GM23338 (cell line): ENCODE results near the gene LIF. TPM values are rescaled to one million over a fixed set of nuclear protein-coding genes. Genes with fewer than 3 reads are reported as not detected.

Source experiments
- ATAC-seq: fragments of 200-7000 bp; cut with Tn5 transposase; 3 replicates; pipeline ENCODE4 v1.9.1; 2020
- DNase-seq: peaks from one replicate; pipeline ENCODE4 v3.0.0-alpha.2; 2015; ENCODE audit warnings: low spot score
- H2AFZ ChIP-seq: fragments of 200-600 bp; sonication (generic); 2 replicates; pipeline ENCODE4 v1.8.0; 2016; ENCODE audit warnings: antibody characterized with exemption, mild to moderate bottlenecking, moderate library complexity
- H3F3A ChIP-seq: fragments of 200-600 bp; sonication (generic); replicated peaks from 2 replicates; pipeline ENCODE4 v1.8.0; 2017; ENCODE audit warnings: antibody characterized with exemption, mixed run types, low read depth
- H3K27ac ChIP-seq: fragments of 200-600 bp; sonication (generic); 2 replicates; pipeline ENCODE4 v1.6.1; 2016; ENCODE audit warnings: low read depth
- H3K27me3 ChIP-seq: fragments of 200-600 bp; sonication (generic); 2 replicates; pipeline ENCODE4 v1.8.0; 2016; ENCODE audit warnings: mild to moderate bottlenecking, mixed run types, moderate library complexity; ENCODE audit not compliant: insufficient read depth
- H3K36me3 ChIP-seq: fragments of 200-600 bp; sonication (generic); 2 replicates; pipeline ENCODE4 v1.8.0; 2016; ENCODE audit warnings: mild to moderate bottlenecking; ENCODE audit not compliant: insufficient read depth
- H3K4me1 ChIP-seq: fragments of 200-600 bp; sonication (generic); 2 replicates; pipeline ENCODE4 v1.8.0; 2016; ENCODE audit warnings: mild to moderate bottlenecking, moderate library complexity; ENCODE audit not compliant: insufficient read depth
- H3K4me2 ChIP-seq: fragments of 200-600 bp; sonication (generic); 2 replicates; pipeline ENCODE4 v1.7.1; 2017; ENCODE audit warnings: mixed run types
- H3K4me3 ChIP-seq: fragments of 200-600 bp; sonication (generic); 2 replicates; pipeline ENCODE4 v1.6.1; 2016; ENCODE audit warnings: mixed run types
- H3K79me2 ChIP-seq: fragments of 200-600 bp; sonication (generic); replicated peaks from 2 replicates; pipeline ENCODE4 v1.8.0; 2017; ENCODE audit warnings: mild to moderate bottlenecking; ENCODE audit not compliant: insufficient read depth
- H3K9me2 ChIP-seq: fragments of 200-600 bp; sonication (generic); 2 replicates; pipeline ENCODE4 v1.8.0; 2017; ENCODE audit not compliant: insufficient read depth
- H4K20me1 ChIP-seq: fragments of 200-600 bp; sonication (generic); replicated peaks from 2 replicates; pipeline ENCODE4 v1.8.0; 2017; ENCODE audit warnings: mild to moderate bottlenecking; ENCODE audit not compliant: insufficient read depth
- H3K27ac Mint-ChIP-seq: 2 replicates; pipeline ENCODE4 v1.8.0; 2020; ENCODE audit warnings: inconsistent platforms, mild to moderate bottlenecking, moderate library complexity, mixed read lengths
- H3K27me3 Mint-ChIP-seq: 3 replicates; pipeline ENCODE4 v1.8.0; 2022; ENCODE audit warnings: low read depth, mild to moderate bottlenecking, moderate library complexity, mixed read lengths, inconsistent platforms; ENCODE audit not compliant: insufficient read depth, poor library complexity
- H3K36me3 Mint-ChIP-seq: 3 replicates; pipeline ENCODE4 v1.8.0; 2021; ENCODE audit warnings: low read depth, mild to moderate bottlenecking, inconsistent platforms, moderate library complexity, mixed read lengths
- H3K4me1 Mint-ChIP-seq: 3 replicates; pipeline ENCODE4 v1.8.0; 2020; ENCODE audit warnings: mild to moderate bottlenecking, inconsistent platforms, mixed read lengths
- H3K4me3 Mint-ChIP-seq: 3 replicates; pipeline ENCODE4 v1.8.0; 2021; ENCODE audit warnings: moderate library complexity, mild to moderate bottlenecking, inconsistent platforms, mixed read lengths
- H3K9me3 Mint-ChIP-seq: 3 replicates; pipeline ENCODE4 v1.8.0; 2020; ENCODE audit warnings: moderate library complexity, mild to moderate bottlenecking, inconsistent platforms, mixed read lengths
- CREB1 ChIP-seq: fragments of 250-450 bp; sonication (Bioruptor Pico); IDR thresholded peaks from 2 replicates; pipeline ENCODE4 v1.5.0; 2020; ENCODE audit warnings: low read depth, mild to moderate bottlenecking, moderate library complexity
- EZH2phosphoT487 ChIP-seq: fragments of 200-600 bp; sonication (generic); IDR thresholded peaks from one replicate; pipeline ENCODE4 v1.8.1; 2018; ENCODE audit warnings: antibody characterized with exemption; ENCODE audit not compliant: unreplicated experiment
- JUNB ChIP-seq: IDR thresholded peaks from one replicate; pipeline ENCODE4 v1.6.1; 2016; ENCODE audit warnings: antibody characterized with exemption; ENCODE audit not compliant: unreplicated experiment
- NANOG ChIP-seq: IDR thresholded peaks from 2 replicates; pipeline ENCODE4 v1.6.1; 2016; ENCODE audit warnings: antibody characterized with exemption, borderline replicate concordance
- STAT1 ChIP-seq: IDR thresholded peaks from one replicate; pipeline ENCODE4 v1.6.1; 2016; ENCODE audit warnings: antibody characterized with exemption; ENCODE audit not compliant: unreplicated experiment
- ZNF114 ChIP-seq: fragments of 250-450 bp; sonication (Bioruptor Pico); IDR thresholded peaks from 2 replicates; pipeline ENCODE4 v1.5.0; 2020; ENCODE audit warnings: mild to moderate bottlenecking, moderate library complexity
- ZNF331 ChIP-seq: fragments of 250-450 bp; sonication (Bioruptor Pico); IDR thresholded peaks from 2 replicates; pipeline ENCODE4 v1.5.0; 2020; ENCODE audit warnings: low read depth, mild to moderate bottlenecking, moderate library complexity
- polyA plus RNA-seq: library from polyadenylated mRNA; unstranded; fragments of >200 nt; fragmentation: Nextera tagmentation; extraction: Ambion mirVana; gene quantifications from 2 replicates; pipeline ENCODE4 v1.2.1, GENCODE V29; 2016
- total RNA-seq: library from RNA; depleted of rRNA; stranded (reverse); fragments of >200 nt; shearing (Covaris generic); gene quantifications from 2 replicates; pipeline ENCODE4 v1.2.3, GENCODE V29; 2014
- TF ChIP-seq, protein P1 (sequence below): IDR thresholded peaks from one replicate; pipeline ENCODE4 v1.6.1; 2018; ENCODE audit warnings: antibody characterized with exemption; ENCODE audit not compliant: unreplicated experiment
- TF ChIP-seq, protein P2 (sequence below): IDR thresholded peaks from 2 replicates; pipeline ENCODE4 v1.6.1; 2016; ENCODE audit warnings: antibody characterized with exemption
- TF ChIP-seq, protein P3 (sequence below), 2 experiments: fragments of 200-600 bp in 1 of 2; sonication (generic) in 1 of 2; conservative IDR thresholded peaks; 2 replicates each; pipeline versions ENCODE4 v1.5.1 to v1.6.1; 2016 to 2017; ENCODE audit warnings: antibody characterized with exemption in 2 of 2, low read depth in 2 of 2, mild to moderate bottlenecking in 2 of 2, moderate library complexity in 1 of 2

LIF gene
- total and polyA plus RNA-seq, 2 experiments from 2014 or later: 1.8 to 3.6 TPM

DNA sequence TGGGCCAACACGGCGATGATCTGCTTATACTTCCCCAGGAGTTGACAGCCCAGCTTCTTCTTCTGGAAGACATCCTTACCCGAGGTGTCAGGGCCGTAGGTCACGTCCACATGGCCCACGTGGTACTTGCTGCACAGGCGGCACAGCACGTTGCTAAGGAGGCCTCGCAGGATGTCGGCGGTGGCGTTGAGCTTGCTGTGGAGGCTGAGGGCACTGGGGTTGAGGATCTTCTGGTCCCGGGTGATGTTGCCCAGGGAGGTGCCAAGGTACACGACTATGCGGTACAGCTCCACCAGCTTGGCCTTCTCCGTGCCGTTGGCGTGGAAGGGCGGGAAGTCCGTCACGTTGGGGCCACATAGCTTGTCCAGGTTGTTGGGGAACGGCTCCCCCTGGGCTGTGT lies 2.9 kb downstream of the LIF start (continued):
- TF ChIP-seq, protein P1, sequence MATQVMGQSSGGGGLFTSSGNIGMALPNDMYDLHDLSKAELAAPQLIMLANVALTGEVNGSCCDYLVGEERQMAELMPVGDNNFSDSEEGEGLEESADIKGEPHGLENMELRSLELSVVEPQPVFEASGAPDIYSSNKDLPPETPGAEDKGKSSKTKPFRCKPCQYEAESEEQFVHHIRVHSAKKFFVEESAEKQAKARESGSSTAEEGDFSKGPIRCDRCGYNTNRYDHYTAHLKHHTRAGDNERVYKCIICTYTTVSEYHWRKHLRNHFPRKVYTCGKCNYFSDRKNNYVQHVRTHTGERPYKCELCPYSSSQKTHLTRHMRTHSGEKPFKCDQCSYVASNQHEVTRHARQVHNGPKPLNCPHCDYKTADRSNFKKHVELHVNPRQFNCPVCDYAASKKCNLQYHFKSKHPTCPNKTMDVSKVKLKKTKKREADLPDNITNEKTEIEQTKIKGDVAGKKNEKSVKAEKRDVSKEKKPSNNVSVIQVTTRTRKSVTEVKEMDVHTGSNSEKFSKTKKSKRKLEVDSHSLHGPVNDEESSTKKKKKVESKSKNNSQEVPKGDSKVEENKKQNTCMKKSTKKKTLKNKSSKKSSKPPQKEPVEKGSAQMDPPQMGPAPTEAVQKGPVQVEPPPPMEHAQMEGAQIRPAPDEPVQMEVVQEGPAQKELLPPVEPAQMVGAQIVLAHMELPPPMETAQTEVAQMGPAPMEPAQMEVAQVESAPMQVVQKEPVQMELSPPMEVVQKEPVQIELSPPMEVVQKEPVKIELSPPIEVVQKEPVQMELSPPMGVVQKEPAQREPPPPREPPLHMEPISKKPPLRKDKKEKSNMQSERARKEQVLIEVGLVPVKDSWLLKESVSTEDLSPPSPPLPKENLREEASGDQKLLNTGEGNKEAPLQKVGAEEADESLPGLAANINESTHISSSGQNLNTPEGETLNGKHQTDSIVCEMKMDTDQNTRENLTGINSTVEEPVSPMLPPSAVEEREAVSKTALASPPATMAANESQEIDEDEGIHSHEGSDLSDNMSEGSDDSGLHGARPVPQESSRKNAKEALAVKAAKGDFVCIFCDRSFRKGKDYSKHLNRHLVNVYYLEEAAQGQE: no peak
- TF ChIP-seq, protein P2, sequence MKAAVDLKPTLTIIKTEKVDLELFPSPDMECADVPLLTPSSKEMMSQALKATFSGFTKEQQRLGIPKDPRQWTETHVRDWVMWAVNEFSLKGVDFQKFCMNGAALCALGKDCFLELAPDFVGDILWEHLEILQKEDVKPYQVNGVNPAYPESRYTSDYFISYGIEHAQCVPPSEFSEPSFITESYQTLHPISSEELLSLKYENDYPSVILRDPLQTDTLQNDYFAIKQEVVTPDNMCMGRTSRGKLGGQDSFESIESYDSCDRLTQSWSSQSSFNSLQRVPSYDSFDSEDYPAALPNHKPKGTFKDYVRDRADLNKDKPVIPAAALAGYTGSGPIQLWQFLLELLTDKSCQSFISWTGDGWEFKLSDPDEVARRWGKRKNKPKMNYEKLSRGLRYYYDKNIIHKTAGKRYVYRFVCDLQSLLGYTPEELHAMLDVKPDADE: no peak
- TF ChIP-seq STAT1 (no peak), JUNB (no peak), ZNF331 (CRISPR knock-in tag) (no peak), EZH2phosphoT487 (no peak)

DNA sequence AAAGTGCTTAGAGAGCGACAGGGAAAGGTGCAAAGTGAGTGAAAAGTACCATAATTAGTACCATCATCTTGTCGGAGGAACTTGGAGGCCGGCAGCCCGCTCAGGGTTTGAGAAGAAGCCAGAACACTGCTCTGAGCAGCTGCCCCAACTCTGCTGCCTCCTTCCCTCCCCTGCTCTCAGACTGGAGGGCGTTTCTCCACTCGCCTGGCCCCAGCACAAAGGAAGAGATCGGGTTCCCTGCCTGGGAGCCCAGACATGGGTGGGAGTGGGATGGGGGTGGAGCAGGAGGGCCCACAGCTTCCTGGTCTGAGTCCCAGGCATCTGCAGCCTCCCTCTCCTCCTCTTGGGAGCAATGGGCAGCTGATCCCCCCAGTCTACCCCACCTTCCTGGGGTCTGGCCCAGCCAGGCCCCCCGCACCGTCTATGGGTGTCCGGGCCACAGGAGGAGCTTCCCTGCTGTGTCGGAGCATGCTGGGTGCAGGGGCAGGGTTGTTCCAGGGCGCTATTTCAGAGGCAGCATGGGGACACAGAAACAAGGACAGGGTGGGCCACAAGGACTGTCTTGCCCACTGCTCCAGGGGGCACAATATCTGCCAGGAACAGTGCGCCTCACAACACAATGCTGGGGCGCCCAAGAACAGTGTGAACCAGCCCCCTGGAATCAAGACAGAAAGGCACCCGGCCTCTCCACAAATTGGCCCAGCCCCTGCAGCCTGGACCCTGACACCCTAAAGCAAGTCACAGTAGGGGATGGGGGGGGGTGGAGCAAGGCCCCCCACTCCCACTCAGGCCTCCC lies 4.8 kb downstream of the LIF start:
- no peak for ATAC-seq
- no peak overlapping the region for H3K4me3 ChIP-seq
- H3K4me1 Mint-ChIP-seq: peaks cover 34% of the 10 kb centered on the region
- no peak overlapping the region for H2AFZ ChIP-seq
- no peaks in the 10 kb centered on the region for H3F3A ChIP-seq
- H3K27me3 Mint-ChIP-seq: peaks cover 16% of the 10 kb centered on the region
- peaks cover 12% of the 10 kb centered on the region; the same call in 1 of the 2 replicates for H3K4me1 ChIP-seq
- H3K9me3 Mint-ChIP-seq: no peaks in the 10 kb centered on the region; the same call in 2 of the 3 replicates
- no peaks in the 10 kb centered on the region for H3K79me2 ChIP-seq
- H3K27ac ChIP-seq: no peak overlapping the region
- no peak overlapping the region for H3K4me2 ChIP-seq
- no peak overlapping the region for H3K4me3 Mint-ChIP-seq
- no peak for DNase-seq
- H3K27ac Mint-ChIP-seq: no peak overlapping the region
- H3K36me3 Mint-ChIP-seq: peaks cover 20% of the 10 kb centered on the region
- no peaks in the 10 kb centered on the region for H3K36me3 ChIP-seq
- H3K9me2 ChIP-seq: no peaks in the 10 kb centered on the region
- H3K27me3 ChIP-seq: no peaks in the 10 kb centered on the region
- no peaks in the 10 kb centered on the region for H4K20me1 ChIP-seq
- TF ChIP-seq, protein P2: no peak
- TF ChIP-seq NANOG (no peak), ZNF114 (CRISPR knock-in tag) (no peak), STAT1 (no peak), CREB1 (CRISPR knock-in tag) (no peak), ZNF331 (CRISPR knock-in tag) (no peak)
- TF ChIP-seq, protein P1: no peak
- TF ChIP-seq, protein P3, sequence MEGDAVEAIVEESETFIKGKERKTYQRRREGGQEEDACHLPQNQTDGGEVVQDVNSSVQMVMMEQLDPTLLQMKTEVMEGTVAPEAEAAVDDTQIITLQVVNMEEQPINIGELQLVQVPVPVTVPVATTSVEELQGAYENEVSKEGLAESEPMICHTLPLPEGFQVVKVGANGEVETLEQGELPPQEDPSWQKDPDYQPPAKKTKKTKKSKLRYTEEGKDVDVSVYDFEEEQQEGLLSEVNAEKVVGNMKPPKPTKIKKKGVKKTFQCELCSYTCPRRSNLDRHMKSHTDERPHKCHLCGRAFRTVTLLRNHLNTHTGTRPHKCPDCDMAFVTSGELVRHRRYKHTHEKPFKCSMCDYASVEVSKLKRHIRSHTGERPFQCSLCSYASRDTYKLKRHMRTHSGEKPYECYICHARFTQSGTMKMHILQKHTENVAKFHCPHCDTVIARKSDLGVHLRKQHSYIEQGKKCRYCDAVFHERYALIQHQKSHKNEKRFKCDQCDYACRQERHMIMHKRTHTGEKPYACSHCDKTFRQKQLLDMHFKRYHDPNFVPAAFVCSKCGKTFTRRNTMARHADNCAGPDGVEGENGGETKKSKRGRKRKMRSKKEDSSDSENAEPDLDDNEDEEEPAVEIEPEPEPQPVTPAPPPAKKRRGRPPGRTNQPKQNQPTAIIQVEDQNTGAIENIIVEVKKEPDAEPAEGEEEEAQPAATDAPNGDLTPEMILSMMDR (conservative IDR thresholded peaks at IDR 0.05; ENCODE audit: low read depth in 2 of 2): no peak
